Gastrocnemius medialis (tissue), 4 donors: ENCODE measurements around the gene KRTAP9-6.
"Not testable (repeated sequence)": the region's sequence is repeated elsewhere in the genome, so short reads cannot be mapped to it uniquely, and the experiment has no call there.

Experiments used
- POLR2A ChIP-seq, 2 donors: fragments of 450-650 bp; IDR thresholded peaks; one replicate each; pipeline ENCODE4 v1.6.1; 2017; ENCODE audit warnings: antibody characterized with exemption in 2 of 2, mild to moderate bottlenecking in 2 of 2, moderate library complexity in 2 of 2
- TF ChIP-seq, protein P1 (sequence below), 5 experiments: fragments of 450-650 bp in 3 of 5; fragments of 200-600 bp in 2 of 5; sonication (generic) in 2 of 5; IDR thresholded peaks in 4 of 5; conservative IDR thresholded peaks in 1 of 5; 1 replicate in 4 of 5; 2 replicates in 1 of 5; pipeline ENCODE4 v1.5.1; 2016 to 2019; ENCODE audit warnings: antibody characterized with exemption in 5 of 5, mild to moderate bottlenecking in 3 of 5, moderate library complexity in 3 of 5

DNA sequence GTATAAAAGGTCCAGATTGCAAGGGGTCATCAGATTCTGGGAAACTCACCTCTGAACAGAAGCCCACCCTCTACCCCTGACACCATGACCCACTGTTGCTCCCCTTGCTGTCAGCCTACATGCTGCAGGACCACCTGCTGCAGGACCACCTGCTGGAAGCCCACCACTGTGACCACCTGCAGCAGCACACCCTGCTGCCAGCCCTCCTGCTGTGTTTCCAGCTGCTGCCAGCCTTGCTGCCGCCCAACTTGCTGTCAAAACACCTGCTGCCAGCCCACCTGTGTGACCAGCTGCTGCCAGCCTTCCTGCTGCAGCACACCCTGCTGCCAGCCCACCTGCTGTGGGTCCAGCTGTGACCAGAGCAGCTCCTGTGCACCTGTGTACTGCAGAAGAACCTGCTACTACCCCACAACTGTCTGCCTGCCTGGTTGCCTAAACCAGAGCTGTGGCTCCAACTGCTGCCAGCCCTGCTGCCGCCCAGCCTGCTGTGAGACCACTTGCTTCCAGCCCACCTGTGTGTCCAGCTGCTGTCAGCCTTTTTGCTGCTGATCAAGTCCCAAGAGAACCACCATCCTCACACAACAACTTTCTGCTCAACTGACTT is 15.4 kb upstream of the KRTAP9-6 start, which contains the start of gene KRTAP9-4:
- TF ChIP-seq, protein P1, sequence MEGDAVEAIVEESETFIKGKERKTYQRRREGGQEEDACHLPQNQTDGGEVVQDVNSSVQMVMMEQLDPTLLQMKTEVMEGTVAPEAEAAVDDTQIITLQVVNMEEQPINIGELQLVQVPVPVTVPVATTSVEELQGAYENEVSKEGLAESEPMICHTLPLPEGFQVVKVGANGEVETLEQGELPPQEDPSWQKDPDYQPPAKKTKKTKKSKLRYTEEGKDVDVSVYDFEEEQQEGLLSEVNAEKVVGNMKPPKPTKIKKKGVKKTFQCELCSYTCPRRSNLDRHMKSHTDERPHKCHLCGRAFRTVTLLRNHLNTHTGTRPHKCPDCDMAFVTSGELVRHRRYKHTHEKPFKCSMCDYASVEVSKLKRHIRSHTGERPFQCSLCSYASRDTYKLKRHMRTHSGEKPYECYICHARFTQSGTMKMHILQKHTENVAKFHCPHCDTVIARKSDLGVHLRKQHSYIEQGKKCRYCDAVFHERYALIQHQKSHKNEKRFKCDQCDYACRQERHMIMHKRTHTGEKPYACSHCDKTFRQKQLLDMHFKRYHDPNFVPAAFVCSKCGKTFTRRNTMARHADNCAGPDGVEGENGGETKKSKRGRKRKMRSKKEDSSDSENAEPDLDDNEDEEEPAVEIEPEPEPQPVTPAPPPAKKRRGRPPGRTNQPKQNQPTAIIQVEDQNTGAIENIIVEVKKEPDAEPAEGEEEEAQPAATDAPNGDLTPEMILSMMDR (IDR thresholded peaks at IDR 0.05 in 4 of 5, conservative IDR thresholded peaks at IDR 0.05 in 1 of 5), result not testable (repeated sequence)
- not testable (repeated sequence) for TF ChIP-seq POLR2A (IDR thresholded peaks at IDR 0.05)
